Superior temporal gyrus (tissue), 1 donor: Measurements from ENCODE around the gene U2AF2.

Experiments used
- DNase-seq: peaks from one replicate; pipeline ENCODE4 v3.0.0-alpha.2; 2016; ENCODE audit errors: extremely low spot score

U2AF2 gene

DNA sequence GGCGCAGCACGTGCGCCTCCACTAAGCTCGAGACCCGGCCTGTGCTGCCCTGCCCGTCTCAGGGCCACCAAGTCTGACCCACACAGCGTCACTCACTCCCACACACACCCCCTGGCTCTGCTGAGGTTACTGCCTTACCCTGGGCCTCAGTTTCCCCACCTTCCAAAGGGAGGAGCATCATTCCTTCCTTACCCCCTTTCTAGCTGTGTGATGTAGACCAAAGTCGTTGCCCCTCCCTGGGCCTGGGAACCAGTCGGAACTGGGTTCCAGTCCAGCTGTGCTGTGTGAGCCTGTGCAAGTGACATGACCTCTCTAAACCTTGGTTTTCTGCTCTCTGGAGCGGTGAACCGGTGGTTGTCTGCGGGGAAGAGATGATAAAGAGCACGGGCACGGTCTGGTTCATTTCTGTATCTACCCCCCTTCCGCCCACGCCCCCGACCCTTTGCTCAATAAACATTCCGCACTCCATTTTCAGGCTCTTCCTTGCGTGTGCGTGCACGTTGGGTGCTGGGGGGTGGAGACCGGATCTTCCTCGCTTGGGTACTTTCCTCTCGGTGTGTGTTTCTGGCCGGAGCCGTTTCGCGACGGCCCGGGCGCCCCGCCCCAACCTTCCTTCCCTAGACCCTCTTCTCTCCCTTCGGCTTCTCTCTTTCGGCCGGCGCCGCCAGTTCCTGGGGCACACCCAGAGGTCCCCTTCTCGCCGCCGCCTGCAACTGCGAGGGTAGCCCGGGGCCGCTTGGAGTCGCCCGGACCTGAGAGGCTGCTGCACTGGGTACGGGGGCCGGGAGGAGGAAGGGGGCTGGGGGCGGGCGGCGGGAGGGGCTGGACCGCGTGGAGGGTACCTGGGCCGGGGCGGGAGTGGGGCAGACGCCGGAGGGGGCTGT is 11.6 kb upstream of the U2AF2 start, which contains the start of gene ZNF581:
TSS of gene ZNF581 (plus strand) at position 647 of the 884 bp plus-strand sequence. CDS start 923 bp downstream, outside the sequence.
- peak; percentile 67 for DNase-seq

DNA sequence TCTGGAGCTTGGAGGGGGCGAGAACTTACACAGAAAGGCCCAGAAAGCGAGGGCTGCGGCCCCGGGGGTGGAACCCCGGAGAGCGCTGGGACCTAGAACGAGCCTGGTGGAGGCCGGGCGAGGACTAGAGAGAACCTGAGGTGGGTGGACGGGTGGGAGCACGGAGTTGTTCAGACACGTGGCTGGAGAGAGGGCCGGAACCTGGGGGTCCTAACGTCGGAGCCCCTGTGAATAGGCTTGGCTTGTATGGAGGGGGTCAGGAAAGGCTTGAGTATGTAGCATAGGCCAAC is 11.0 kb upstream of the U2AF2 start:
- no peak for DNase-seq

DNA sequence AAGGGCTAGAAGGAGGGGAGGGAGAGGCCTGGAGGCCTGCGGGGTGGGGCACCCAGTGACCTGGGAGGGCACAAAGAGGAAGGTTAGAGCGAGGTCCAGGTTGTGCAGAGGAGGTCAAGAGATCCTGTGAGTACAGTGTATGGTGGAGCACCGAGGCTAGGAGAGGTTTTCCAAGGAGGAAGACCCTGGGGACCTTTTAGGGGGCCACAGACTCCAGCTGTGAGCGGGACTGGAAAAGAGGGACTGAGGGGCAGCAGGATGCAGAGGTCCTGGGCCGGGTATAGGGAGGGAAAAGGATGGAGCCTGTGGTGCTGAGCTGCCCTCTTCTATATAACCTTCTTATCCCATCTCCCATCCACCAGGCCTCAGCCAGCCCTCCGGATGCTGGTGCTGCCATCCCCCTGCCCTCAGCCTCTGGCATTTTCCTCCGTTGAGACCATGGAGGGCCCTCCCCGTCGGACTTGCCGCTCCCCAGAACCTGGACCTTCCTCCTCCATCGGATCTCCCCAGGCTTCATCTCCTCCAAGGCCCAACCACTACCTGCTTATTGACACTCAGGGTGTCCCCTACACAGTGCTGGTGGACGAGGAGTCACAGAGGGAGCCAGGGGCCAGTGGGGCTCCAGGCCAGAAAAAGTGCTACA is 10.5 kb upstream of the U2AF2 start:
- DNase-seq: no peak

DNA sequence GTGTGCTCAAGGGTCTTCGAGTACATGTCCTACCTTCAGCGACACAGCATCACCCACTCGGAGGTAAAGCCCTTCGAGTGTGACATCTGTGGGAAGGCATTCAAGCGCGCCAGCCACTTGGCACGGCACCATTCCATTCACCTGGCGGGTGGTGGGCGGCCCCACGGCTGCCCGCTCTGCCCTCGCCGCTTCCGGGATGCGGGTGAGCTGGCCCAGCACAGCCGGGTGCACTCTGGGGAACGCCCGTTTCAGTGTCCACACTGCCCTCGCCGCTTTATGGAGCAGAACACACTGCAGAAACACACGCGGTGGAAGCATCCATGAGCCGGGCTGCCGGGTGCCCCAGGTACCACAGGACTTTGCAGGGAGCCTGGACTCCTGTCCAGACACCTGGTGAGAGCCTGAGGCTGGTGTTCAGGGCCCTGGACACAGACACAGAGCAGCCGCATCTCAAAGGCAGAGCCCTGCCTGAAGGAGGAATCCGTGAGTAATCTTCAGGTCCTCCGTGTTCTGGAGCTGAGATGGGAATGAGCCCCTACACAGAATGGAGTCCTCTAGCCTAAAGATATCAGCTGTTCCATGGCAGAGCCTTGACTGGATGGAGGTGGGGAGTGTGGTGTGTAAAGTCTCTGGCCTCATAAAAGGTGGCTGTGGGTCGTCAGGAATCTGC is 9.9 kb upstream of the U2AF2 start:
- no peak for DNase-seq

DNA sequence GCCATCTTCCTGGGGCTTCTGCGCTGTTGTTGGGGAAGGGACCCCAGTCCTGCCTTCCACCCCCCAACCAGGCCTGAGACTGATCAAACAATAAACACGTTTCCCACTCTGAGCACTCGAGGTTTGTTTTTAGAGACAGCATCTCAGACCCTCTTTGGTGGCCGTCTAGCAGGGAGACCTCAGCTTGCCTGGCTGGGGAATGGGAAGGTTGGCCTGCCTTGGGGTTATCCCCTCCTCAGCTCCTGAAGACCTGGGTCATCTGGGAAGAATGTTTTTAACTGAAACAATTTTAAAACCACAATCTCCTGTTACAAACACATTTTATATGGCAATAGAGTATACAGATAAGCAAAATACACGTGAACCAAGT is 9.3 kb upstream of the U2AF2 start:
- no peak for DNase-seq

DNA sequence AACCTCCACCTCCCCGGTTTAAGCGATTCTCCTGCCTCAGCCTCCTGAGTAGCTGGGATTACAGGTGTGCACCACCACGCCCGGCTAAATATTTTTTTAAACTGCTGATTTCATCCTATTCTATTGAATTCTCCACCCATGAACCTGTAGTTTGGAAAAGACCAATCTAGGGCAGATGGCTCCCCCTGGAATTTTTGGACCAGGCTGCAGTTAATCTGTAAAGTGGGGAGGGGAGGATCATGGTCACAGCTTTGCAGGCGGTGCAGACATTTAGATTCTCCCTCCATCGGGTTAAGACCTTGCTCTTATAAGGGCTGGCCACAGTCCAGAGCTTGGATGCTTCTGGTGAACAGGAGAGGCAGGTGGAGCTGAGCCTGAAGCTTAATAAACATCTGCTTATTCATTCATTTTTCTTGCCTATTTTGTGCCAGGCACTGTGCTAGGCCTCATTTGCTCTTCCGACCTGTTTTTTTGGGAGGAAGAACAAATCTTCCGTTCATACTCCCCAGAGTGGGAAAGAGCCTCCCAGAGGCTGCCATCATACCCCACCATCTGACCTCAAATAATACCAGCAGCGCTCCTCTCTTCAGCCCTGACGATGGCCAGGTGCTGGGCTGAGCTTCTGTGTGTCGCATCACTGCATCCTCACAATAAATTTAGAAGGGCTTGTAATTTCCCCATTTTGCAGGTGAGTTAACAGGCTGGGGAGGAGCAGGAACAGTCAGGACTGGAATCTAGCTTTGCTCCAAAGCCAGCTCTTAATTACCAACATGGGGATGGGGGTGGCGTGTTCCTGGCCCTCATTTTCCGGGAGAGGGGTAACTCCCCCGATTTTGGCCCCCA is 7.7 kb upstream of the U2AF2 start:
- no peak for DNase-seq

DNA sequence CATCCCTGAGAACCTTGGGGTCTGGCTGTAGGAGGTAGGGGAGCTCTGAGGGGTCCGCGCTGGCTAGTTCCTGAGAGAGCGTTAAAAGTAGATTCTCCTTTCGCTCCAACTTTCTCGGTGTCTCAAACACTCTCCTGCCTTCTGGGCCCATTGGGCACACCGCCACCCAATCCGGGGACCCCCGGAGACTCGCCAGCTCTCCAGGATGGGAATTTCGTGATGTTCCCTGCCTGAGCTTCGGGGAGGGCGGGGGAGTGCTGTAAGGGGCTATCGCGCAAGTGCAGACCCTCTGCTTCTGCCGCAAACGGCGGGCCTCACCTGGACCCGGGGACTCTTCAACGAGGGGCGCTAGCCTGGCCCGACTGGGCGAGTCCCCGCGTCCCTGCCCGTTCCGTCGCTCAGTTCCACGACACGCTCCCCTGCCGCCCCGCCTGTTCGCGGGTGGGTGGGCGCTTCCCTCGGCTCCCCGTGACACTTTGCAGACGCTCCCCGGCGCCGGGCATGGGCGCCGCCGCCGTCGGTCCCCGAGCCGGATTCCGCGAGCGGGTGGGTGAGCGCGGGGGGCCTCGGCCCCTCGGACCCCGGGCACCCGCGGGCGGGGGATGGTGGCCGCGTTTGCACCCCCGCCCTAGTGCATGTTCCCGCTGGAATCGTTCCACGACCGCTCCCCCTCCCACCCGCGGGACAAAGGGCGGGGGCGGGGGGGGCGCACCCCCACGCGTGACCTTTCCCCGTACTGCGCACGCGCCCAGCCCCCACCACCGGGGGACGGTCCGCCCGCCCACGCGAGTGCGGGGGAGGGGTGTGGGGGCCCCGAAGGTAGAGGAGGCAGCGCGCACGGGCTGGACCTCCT is 6.9 kb upstream of the U2AF2 start, which contains the start of gene CCDC106:
TSS of gene CCDC106 (plus strand) at position 481 of the 853 bp plus-strand sequence. CDS start 835 bp downstream, outside the sequence.
- peak; percentile 69 for DNase-seq

DNA sequence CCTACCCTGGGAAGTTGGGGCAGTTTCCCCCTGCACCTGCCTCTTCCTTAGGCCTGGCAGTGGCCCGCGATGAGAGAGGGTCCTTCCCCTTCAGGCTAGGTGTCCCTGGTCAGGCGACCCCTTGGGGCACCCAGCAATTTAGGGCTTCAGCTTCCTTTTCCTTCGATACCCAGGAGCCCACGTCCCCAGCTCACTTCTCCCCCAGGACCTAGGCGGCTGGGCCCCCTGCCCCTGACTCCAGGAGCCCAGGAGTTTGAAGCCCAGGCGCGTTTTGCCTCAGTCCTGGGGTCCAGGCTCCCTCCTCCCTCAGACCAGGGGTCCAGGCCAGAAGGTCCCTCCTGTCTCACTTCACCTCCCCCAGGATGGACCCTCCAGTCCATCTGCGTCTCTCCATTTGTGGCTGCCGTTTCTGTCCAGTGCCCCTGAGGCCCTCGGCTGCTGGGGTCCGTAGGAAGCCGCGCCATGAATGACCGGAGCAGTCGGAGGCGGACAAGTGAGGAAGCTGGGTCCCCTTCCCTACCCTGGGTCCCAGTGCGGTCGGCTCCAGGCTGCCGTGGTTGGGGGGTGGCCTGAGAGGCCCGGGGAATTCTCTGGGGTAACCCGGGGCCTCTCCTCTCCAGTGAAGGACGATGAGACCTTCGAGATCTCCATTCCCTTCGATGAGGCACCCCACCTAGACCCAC is 6.1 kb upstream of the U2AF2 start:
- no peak for DNase-seq

DNA sequence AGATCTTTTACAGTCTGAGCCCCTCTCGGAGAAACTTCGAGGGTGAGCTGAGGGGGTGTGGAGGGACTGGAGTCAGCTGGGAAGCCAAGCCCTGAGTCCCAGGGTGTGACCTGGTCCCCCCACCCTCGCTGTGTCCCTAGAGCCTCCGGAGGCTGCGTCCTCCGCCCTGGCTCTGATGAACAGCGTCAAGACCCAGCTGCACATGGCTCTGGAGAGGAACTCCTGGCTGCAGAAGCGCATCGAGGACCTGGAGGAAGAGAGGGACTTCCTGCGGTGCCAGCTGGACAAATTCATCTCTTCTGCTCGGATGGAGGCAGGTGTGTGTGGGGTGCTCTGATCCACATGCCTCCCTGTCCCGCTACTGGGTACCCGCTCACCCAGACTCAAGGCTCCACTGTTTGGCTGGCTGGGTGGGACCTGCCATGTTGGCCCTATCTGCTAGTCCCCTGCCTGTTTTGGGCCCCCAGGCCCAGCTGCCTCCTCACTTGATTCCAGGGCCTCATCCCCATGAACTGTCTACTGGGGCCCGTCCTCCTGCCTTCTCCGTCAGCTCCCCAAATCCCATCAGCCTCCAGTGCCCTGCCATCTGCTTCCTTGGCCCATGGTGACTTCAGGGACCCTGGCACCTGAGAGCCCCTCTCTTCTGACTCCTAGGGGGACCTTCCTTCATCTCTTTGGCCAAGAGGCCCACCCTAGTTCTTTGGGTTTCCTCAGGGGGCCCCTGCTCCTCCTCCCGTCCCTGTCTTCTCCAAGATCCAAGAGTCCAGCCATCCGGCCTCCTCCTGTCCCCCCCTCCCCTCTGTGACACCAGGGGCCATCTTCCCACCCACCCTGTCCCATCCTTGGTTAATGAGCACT is 5.3 kb upstream of the U2AF2 start:
- no peak for DNase-seq

DNA sequence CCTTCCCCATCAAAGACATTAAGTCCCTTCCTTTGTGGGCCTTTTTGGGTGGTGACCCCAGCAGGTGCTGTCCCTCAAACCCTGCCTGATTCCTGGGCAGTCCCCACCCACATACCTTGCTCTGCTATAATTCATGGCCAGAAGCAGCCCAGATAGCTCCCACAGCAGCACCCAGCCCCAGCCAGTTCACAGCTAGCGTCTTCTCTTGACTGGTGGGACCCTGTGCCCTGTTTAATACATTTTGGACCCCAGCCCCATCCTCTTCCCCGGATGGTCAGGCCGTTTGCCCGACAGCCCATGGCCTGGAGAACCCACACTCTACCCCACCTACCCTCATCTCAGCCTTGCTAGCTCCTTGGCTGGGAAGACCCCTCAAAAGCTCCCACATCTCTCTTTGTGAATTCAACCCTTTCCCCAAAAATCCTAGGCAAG is 4.7 kb upstream of the U2AF2 start:
- DNase-seq: no peak

DNA sequence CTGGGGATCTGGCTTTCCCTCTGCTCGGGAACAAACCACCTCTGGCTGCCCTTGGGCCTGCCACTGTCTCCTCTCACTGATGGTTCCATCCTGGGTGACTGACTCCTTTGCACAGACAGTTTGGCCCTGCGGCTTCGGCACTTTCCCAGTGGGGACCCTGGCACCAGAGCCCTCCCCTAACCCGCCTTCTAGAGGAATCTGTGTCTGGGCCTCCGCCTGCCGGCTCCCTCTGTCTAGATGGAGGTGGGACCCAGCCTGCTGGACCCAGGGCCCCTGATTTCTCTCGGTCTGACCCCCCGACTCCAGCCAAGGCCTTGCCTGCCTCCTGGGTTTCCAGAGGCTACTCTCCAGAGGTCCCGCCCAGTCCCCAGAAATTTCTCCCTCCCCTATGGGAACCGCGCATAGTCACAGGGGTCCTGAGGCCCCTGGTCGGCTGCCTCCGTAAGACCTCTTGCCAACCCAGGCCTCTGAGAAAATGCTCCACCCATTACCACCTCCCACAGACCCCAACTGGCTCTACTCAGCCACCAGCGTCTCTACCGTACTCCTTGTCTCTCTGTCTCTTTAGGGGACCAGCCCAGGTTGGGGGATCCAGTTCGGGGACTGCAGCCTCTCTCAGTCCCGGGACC is 4.1 kb upstream of the U2AF2 start:
- DNase-seq: no peak

DNA sequence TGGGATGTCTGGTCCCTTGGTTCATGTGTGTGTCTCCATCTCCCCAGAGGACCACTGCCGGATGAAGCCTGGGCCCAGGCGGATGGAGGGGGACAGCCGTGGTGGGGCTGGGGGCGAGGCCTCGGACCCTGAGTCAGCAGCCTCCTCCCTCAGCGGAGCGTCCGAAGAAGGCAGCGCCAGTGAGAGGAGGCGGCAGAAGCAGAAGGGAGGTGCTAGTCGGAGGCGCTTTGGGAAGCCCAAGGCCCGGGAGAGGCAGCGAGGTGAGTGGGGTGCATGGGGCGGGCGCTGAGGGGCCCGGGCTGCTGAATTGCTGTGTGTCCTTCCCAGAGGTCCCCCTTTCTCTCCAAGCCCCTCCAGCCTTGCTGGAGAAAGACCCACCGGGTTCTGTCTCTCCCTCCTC is 3.6 kb upstream of the U2AF2 start:
- no peak for DNase-seq

DNA sequence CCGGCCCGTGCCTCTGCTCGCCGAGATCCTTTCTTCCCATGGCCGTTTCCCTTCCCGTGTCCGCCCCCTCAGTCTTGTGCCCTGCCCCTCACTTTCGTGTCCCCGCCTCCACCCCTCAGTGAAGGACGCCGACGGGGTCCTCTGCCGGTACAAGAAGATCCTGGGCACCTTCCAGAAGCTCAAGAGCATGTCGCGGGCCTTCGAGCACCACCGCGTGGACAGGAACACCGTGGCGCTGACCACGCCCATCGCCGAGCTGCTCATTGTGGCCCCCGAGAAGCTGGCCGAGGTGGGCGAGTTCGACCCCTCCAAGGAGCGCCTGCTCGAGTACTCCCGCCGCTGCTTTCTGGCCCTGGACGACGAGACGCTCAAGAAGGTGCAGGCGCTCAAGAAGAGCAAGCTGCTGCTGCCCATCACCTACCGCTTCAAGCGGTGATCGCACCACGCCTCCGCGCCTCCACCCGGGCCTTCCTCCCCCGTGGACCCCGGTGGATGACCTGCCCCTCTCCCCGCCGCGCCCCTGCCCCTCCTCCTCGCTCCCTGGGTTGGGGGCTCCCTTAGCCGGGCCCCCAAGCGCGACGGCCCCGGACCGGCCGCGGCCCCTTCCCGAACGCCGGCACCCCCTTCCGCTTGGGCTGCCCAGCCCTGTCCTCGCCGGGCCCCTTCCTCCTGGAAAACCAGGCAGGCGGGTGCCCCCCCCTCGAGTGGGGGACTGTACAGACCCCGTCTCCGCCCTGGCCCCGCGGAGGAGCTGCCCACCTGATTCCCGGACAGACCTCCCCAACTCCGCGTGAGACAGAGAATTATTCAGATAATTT is 2.3 kb upstream of the U2AF2 start:
- no peak for DNase-seq

DNA sequence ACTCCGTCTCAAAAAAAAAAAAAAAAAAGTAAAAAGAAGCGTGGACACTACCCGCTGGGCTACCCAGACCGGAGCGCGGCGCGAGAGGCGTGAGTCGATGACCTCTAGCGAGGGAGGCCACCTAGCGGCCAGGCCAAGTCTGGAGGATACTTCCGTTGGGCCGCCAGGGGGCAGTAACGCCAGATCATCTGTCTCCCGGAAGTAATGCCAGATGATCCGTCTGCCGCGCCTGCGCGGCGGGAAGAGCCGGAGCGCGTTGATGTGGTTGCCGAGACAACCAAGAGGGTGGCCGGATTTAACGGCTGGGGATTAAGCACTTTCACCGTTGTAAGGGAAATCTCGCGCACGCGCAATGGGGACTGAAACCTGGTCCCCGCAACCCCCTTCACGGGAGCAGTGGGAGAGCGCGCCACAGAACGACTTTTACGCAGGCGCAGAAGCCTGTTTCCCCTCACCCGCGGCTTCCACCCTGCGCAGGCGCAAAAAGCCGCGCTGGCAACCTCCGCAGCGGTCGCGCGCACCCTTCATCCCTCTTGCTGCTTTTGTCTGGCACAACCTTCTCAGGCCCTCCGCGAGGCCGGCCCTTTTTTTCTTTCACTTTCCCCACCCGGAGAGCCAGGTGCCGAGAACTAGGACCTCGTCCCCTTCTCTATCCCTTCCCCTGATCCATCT is 1.0 kb upstream of the U2AF2 start:
- peak; percentile 99 for DNase-seq

DNA sequence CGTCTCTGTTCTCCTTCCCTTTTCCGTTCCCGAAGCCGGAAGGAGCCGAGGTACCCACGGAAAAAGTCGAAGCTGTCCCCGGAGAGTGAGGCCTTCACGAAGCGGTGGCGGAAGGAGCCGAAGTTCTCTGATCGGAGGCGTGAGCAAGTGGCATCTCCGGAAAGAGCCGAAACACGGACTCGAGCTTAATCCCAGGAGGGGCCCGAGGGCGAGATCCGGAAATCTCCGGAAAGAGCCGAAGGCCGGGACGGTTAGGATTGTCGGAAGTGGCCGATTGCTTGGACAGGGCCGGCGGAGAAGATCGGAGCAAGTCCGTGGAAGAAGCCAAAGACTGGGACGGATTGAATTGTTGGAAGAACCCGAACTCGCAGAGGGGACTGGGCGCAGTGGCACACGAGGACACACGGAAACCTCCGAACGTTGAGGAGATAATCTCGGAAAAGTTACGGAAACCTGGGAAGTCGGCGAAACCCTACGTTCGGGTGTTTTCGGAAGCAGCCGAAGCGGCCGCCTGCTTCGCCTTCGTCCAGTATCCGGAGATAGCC is 440 bp upstream of the U2AF2 start:
- peak; percentile 99 for DNase-seq

DNA sequence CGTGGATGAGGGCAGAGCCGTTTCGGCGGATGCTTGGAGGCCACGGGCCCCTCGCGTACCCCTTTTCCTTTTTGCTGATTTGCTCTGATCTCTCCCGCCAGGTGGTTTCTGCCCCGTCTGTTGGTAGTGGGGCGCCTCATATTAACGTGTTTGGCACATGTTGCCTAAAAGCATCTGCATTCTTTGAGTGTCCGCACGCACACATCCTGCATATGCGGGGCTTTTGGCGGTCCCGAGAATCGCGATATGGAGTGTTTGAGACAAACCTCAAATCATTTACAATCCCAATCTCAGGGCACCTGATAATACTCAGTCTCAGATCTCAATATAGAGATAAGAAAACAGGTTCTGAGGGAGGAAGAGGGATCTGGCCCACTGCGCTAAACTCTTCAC is 809 bp downstream of the U2AF2 start:
- DNase-seq: no peak

DNA sequence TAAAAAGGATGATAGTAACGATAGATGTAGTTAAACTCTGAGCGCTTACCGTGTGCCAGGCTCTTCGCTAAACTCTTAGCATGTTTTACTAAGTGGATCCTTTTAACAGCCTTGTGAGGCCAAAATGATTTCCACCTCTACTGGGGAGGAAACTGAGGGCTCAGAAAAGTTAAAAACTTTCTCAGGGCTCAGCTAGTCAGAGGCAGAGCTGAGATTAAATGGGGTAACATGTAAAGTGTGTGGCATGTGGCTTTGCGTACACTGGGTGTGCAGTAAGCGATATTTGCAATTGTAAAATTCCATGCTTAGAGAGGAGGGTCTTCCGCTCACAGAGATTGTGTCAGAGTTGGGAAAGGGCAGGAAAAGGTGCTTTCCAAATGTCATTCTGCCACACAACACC is 1.7 kb downstream of the U2AF2 start:
- DNase-seq: no peak
